A549 (cell line): ENCODE measurements around the gene SEC23IP.

ENCODE experiments used
- CEBPB ChIP-seq, 2 experiments: fragments of >200 bp in 1 of 2; sonication (Bioruptor Twin) in 1 of 2; formaldehyde crosslinking in 1 of 2; IDR thresholded peaks; 2 replicates each; pipeline ENCODE4 v1.6.1; 2012 to 2016
- CTCF ChIP-seq: fragments of >200 bp; sonication (Bioruptor Twin); formaldehyde crosslinking; IDR thresholded peaks from 3 replicates; pipeline ENCODE4 v1.5.1; 2016
- PHF8 ChIP-seq: fragments of 200-600 bp; sonication (generic); IDR thresholded peaks from 2 replicates; pipeline ENCODE4 v1.6.1; 2016; ENCODE audit warnings: low read depth, mild to moderate bottlenecking, antibody characterized with exemption, moderate library complexity, borderline replicate concordance
- POLR2A ChIP-seq: IDR thresholded peaks from 2 replicates; pipeline ENCODE4 v1.6.1; 2012; ENCODE audit warnings: mild to moderate bottlenecking, low read length

- TF ChIP-seq CTCF (no peak), PHF8 (no peak), CEBPB (IDR thresholded peaks at IDR 0.05) (no peak), POLR2A (no peak)
Observed at GRCh38 chr10:119893845-119894427, 1.4 kb downstream of the SEC23IP start.
